ENCODE measurements around the gene TMEM37.

- no peak for TF ChIP-seq CTCF (IDR thresholded peaks at IDR 0.05; ENCODE audit: poor library complexity, severe bottlenecking)
- no peak for TF ChIP-seq EZH2 (IDR thresholded peaks at IDR 0.05; ENCODE audit: borderline replicate concordance, insufficient read depth, low read length, poor library complexity, severe bottlenecking)
- no peak for TF ChIP-seq MXI1 (conservative IDR thresholded peaks at IDR 0.05; ENCODE audit: poor library complexity, severe bottlenecking)
- TF ChIP-seq REST (IDR thresholded peaks at IDR 0.05; ENCODE audit: borderline replicate concordance) = no peak
- no peak for TF ChIP-seq TAF1 (IDR thresholded peaks at IDR 0.05; ENCODE audit: low read depth)
- TF ChIP-seq POLR2AphosphoS5 (IDR thresholded peaks at IDR 0.05) = no peak
- no peak for TF ChIP-seq RAD21 (conservative IDR thresholded peaks at IDR 0.05)
These were observed 12.6 kb upstream of the TMEM37 start for GRCh38 chr2:119419065-119419464.

Measured in neural cell (in vitro differentiated cells).